Activated T-helper 1 cell treated with anti-CD3 and anti-CD28 coated beads, Interleukin-12 subunit alpha, Interleukin-12 subunit beta, Interleukin-2, Interleukin-4 antibody, amounts not matched to agents 30 ng/mL and 10 ng/mL and 1 ng/mL, durations not matched to agents 14 hours and 24 hours and 36 hours (primary cell): ENCODE results near the gene TBC1D14. TPM values are rescaled to one million over a fixed set of nuclear protein-coding genes. Genes with fewer than 3 reads are reported as not detected.

ENCODE experiments used
- DNase-seq: peaks from one replicate; pipeline ENCODE4 v3.0.0; 2021; ENCODE audit warnings: low spot score
- H3K27ac Mint-ChIP-seq: one replicate; pipeline ENCODE4 v1.8.0; 2021; ENCODE audit warnings: mild to moderate bottlenecking, mixed read lengths
- H3K27me3 Mint-ChIP-seq: one replicate; pipeline ENCODE4 v1.8.0; 2022; ENCODE audit warnings: mild to moderate bottlenecking, moderate library complexity, mixed read lengths; ENCODE audit not compliant: insufficient read depth
- H3K36me3 Mint-ChIP-seq: one replicate; pipeline ENCODE4 v1.8.0; 2021; ENCODE audit warnings: low read depth, mixed read lengths
- H3K4me1 Mint-ChIP-seq: one replicate; pipeline ENCODE4 v1.8.0; 2021; ENCODE audit warnings: low read depth, mixed read lengths
- H3K4me3 Mint-ChIP-seq: one replicate; pipeline ENCODE4 v1.8.0; 2021; ENCODE audit warnings: mild to moderate bottlenecking, moderate library complexity, mixed read lengths
- H3K9me3 Mint-ChIP-seq: one replicate; pipeline ENCODE4 v1.8.0; 2021; ENCODE audit warnings: mixed read lengths
- intact Hi-C: fragments of 100-400 bp; cut with micrococcal nuclease; formaldehyde crosslinking; loops from one replicate; pipeline ENCODE4 v1.15.1; 2024
- total RNA-seq: library from RNA; stranded (reverse); gene quantifications from 2 replicates; pipeline ENCODE4 v1.2.3, GENCODE V29; 2022

TBC1D14 gene
- total RNA-seq, 1 donor from 2014 or later = 59.7 TPM

- Mint-ChIP-seq H3K9me3 (no peaks in the 10 kb centered on the region), H3K4me3 (peak overlapping the region; percentile 94), H3K36me3 (peaks cover 41% of the 10 kb centered on the region), H3K4me1 (peaks cover 50% of the 10 kb centered on the region), H3K27me3 (peaks cover 3% of the 10 kb centered on the region), H3K27ac (no peak overlapping the region)
- intact Hi-C loops = loop anchor here (5.0 kb wide), 1 partner anchor 799 kb away; the partner anchor contains the start of gene WFS1
- no peak for DNase-seq
Observed at GRCh38 chr4:7066006-7066405, 156.4 kb downstream of the TBC1D14 start.

DNA sequence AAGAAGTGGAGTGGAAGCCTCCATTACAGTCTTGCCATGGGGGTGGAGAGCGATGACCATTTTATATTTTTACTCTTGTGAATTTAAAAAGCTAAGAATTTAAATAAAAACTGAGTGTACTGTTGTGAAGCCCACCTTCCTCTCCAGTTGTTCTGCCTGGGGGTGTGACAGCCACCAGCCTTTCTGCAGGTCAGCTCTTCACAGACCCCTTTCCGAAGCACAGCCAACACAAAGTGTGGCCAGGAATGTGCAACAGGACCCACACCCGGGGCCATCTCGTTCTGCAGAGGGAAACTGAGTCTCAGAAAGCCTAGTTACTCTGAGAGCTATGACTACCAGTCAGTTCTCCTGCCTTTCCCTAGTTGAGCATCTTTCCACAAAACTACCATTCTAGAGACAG, 156.9 kb downstream of the TBC1D14 start:
- intact Hi-C loops = loop anchor here (5.0 kb wide), 1 partner anchor 799 kb away; the partner anchor contains the start of gene WFS1
- H3K27ac Mint-ChIP-seq = peak overlapping the region; percentile 89
- no peaks in the 10 kb centered on the region for H3K9me3 Mint-ChIP-seq
- peaks cover 6% of the 10 kb centered on the region for H3K27me3 Mint-ChIP-seq
- peaks cover 36% of the 10 kb centered on the region for H3K36me3 Mint-ChIP-seq
- DNase-seq = no peak
- H3K4me1 Mint-ChIP-seq = peaks cover 50% of the 10 kb centered on the region
- H3K4me3 Mint-ChIP-seq = peak overlapping the region; percentile 94

DNA sequence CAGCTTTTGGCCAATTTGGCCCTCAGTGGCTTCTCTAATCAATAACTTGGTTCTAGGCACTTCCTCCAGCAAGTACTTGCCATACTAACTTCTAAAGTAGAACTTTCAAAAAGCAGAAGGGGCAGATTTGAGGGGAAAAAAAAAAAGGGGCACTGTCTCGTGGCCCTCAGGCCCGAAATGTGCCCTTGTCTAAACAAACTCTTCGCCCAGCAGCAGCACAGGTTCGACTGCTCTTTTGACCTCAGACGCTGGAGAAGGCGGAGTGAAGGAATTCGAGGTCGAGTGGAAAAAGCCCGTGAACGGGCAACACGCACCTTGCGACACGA, 157.5 kb downstream of the TBC1D14 start:
- intact Hi-C loops = loop anchor here (5.0 kb wide), 1 partner anchor 800 kb away; the partner anchor contains the start of gene WFS1
- Mint-ChIP-seq H3K27me3 (peaks cover 11% of the 10 kb centered on the region), H3K4me1 (peaks cover 50% of the 10 kb centered on the region), H3K36me3 (peaks cover 30% of the 10 kb centered on the region), H3K27ac (peak overlapping the region; percentile 89), H3K9me3 (no peaks in the 10 kb centered on the region), H3K4me3 (peak overlapping the region; percentile 94)
- no peak for DNase-seq

DNA sequence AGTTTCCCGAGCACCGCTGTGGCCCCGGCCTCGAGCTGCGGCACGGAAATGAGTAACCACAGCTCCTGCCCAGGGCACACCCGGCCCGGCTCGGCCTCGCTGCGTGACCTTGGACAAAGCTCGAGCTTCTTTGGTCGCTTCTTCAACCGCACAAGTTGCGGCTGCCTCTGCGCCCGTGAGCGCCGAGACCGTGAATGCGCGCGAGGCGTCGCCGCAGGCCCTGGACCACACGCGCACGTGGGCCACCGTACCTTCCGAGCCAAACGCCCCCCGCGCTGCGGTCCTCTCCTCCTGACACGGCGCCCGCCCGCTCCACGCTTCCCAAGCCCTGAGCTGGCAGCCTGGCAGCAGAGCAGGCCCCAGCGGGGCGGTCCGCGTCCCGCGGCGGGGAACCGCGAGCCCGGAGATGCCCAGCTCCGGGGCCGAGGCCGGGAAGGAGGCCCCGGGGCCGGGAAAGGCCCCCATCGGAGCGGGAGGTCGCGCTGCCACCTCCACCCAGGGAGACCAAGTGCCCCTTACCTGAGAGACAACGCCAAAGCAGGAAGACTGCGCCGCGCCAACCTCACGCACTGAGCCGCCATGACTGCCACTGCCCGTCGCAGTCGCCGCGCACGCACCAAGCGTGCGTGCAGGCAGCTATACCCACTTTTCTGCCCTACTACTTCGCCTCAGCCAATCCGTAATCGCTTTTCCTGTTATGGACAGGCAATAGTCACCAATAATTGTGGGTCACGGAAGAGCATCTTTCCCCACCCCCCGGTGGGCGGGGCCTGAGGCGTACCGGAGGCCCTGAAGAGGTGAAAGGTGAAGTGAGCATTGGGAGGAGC, 158.0 kb downstream of the TBC1D14 start, which contains the start of gene GRPEL1:
Gene GRPEL1 (minus strand): TSS at position 613 of the 827 bp plus-strand sequence. CDS start 32 bp downstream, at position 581.
- Mint-ChIP-seq H3K36me3 (peaks cover 30% of the 10 kb centered on the region), H3K4me1 (peaks cover 50% of the 10 kb centered on the region), H3K27ac (peak within 1 kb of the TSS; percentile 94), H3K27me3 (peaks cover 16% of the 10 kb centered on the region), H3K4me3 (peak within 1 kb of the TSS; percentile 94), H3K9me3 (no peaks in the 10 kb centered on the region)
- peak; percentile 100 for DNase-seq
- intact Hi-C loops = loop anchor here (1.0 to 5.0 kb wide), 10 partner anchors 24 to 800 kb away; partner anchors contain the start of genes MRFAP1, MRFAP1L1, TADA2B and TBC1D14

GRCh38 chr4:7068279-7068842, 158.7 kb downstream of the TBC1D14 start:
- peaks cover 18% of the 10 kb centered on the region for H3K27me3 Mint-ChIP-seq
- no peak for DNase-seq
- peaks cover 27% of the 10 kb centered on the region for H3K36me3 Mint-ChIP-seq
- peaks cover 49% of the 10 kb centered on the region for H3K4me1 Mint-ChIP-seq
- no peaks in the 10 kb centered on the region for H3K9me3 Mint-ChIP-seq
- intact Hi-C loops = loop anchor here (1.0 to 5.0 kb wide), 10 partner anchors 25 to 801 kb away; partner anchors contain the start of genes MRFAP1, MRFAP1L1, TADA2B and TBC1D14
- peak overlapping the region; percentile 94 for H3K4me3 Mint-ChIP-seq
- H3K27ac Mint-ChIP-seq = peak overlapping the region; percentile 94

GRCh38 chr4:7068883-7069282, 159.3 kb downstream of the TBC1D14 start:
- H3K4me3 Mint-ChIP-seq = peak overlapping the region; percentile 94
- H3K4me1 Mint-ChIP-seq = peaks cover 44% of the 10 kb centered on the region
- intact Hi-C loops = loop anchor here (1.0 to 5.0 kb wide), 10 partner anchors 26 to 802 kb away; partner anchors contain the start of genes MRFAP1, MRFAP1L1, TADA2B and TBC1D14
- H3K36me3 Mint-ChIP-seq = peaks cover 22% of the 10 kb centered on the region
- DNase-seq = no peak
- peak overlapping the region; percentile 94 for H3K27ac Mint-ChIP-seq
- H3K27me3 Mint-ChIP-seq = peaks cover 18% of the 10 kb centered on the region
- H3K9me3 Mint-ChIP-seq = no peaks in the 10 kb centered on the region

DNA sequence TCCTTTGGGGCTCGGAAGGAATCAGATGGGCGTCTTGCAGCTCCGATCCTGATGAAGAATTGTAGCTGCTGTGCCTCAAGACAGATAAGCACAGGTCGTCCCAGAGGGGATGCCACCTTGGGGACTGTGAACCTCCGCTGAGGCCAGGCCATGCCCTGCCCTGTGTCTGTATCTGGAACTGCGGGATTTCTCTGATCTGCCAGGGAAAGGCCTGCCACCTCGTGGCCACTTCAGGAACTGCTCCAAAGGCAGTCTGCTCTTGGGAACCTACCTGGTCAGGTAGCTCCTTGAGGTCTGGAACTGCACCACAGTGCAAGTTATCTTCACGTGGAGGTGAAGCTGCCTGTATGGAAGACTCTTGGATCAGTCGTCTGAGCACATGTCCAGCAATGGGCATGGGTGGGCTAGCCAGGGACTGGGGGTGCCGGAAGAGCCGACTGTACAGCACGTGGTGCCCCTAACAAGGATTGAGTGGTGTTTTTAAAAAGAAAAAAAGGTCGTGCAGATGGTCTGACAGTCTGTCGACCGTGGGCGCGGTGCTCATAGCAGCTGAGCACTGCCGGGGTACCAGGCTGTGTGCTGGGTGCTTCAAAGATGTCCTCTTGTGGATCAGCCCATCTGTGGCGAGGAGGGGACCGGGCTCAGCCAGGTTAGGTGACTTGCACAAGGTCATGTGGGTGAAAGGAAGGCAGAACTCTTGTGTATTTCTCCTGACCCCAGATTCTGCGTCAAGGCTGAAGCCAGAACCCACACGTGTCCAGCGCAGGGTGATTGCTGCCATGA, 161.3 kb downstream of the TBC1D14 start:
- intact Hi-C loops = loop anchor here (1.0 to 10.0 kb wide), 4 partner anchors 97 to 496 kb away; partner anchors contain the start of genes BLOC1S4 and MAN2B2
- Mint-ChIP-seq H3K4me3 (no peak overlapping the region), H3K27ac (no peak overlapping the region), H3K4me1 (peaks cover 30% of the 10 kb centered on the region), H3K9me3 (no peaks in the 10 kb centered on the region), H3K36me3 (peaks cover 14% of the 10 kb centered on the region), H3K27me3 (peaks cover 18% of the 10 kb centered on the region)
- peak; percentile 75 for DNase-seq

- Mint-ChIP-seq H3K27me3 (peaks cover 18% of the 10 kb centered on the region), H3K9me3 (no peaks in the 10 kb centered on the region), H3K4me1 (peaks cover 18% of the 10 kb centered on the region), H3K27ac (no peak overlapping the region), H3K4me3 (no peak overlapping the region), H3K36me3 (no peaks in the 10 kb centered on the region)
- no peak for DNase-seq
- intact Hi-C loops = loop anchor here (10.0 kb wide), 1 partner anchor 498 kb away; the partner anchor contains the start of gene MAN2B2
Observed at GRCh38 chr4:7073059-7073458, 163.4 kb downstream of the TBC1D14 start.

- Mint-ChIP-seq H3K36me3 (no peaks in the 10 kb centered on the region), H3K4me3 (no peak overlapping the region), H3K9me3 (no peaks in the 10 kb centered on the region), H3K27me3 (peaks cover 18% of the 10 kb centered on the region), H3K4me1 (peaks cover 13% of the 10 kb centered on the region), H3K27ac (no peak overlapping the region)
- no peak for DNase-seq
- intact Hi-C loops = loop anchor here (10.0 kb wide), 1 partner anchor 499 kb away; the partner anchor contains the start of gene MAN2B2
Observed at GRCh38 chr4:7073526-7074390, 164.1 kb downstream of the TBC1D14 start.

DNA sequence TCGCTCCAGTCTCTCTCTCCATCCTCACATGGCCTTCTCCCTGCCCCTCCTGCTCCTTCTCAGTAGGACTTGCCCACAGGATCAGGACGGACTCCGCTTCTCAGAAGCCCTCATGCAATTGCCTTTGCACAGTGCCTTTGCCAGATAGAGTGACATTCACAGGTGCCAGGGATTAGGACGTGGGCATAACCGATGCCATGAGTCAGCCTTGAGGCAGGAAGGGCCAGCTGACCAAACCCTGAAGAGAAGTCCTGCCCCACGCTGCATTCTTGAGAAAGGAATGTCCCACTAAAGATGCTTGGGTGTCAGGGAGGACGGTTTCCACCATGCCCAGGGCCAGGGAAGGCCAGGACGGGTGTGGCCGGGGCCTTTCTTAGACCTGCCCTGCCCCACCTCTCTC, 164.8 kb downstream of the TBC1D14 start:
- Mint-ChIP-seq H3K27me3 (peaks cover 23% of the 10 kb centered on the region), H3K36me3 (no peaks in the 10 kb centered on the region), H3K9me3 (no peaks in the 10 kb centered on the region), H3K4me1 (peaks cover 10% of the 10 kb centered on the region), H3K27ac (no peak overlapping the region), H3K4me3 (no peak overlapping the region)
- intact Hi-C loops = loop anchor here (10.0 kb wide), 1 partner anchor 500 kb away; the partner anchor contains the start of gene MAN2B2
- DNase-seq = no peak

GRCh38 chr4:7075962-7076695, 166.5 kb downstream of the TBC1D14 start:
- Mint-ChIP-seq H3K4me1 (no peaks in the 10 kb centered on the region), H3K9me3 (no peaks in the 10 kb centered on the region), H3K27me3 (peaks cover 32% of the 10 kb centered on the region), H3K27ac (no peak overlapping the region), H3K4me3 (no peak overlapping the region), H3K36me3 (no peaks in the 10 kb centered on the region)
- intact Hi-C loops = loop anchor here (10.0 kb wide), 1 partner anchor 501 kb away; the partner anchor contains the start of gene MAN2B2
- no peak for DNase-seq
